ENCODE measurements around the gene COQ3.

Gene COQ3

DNA sequence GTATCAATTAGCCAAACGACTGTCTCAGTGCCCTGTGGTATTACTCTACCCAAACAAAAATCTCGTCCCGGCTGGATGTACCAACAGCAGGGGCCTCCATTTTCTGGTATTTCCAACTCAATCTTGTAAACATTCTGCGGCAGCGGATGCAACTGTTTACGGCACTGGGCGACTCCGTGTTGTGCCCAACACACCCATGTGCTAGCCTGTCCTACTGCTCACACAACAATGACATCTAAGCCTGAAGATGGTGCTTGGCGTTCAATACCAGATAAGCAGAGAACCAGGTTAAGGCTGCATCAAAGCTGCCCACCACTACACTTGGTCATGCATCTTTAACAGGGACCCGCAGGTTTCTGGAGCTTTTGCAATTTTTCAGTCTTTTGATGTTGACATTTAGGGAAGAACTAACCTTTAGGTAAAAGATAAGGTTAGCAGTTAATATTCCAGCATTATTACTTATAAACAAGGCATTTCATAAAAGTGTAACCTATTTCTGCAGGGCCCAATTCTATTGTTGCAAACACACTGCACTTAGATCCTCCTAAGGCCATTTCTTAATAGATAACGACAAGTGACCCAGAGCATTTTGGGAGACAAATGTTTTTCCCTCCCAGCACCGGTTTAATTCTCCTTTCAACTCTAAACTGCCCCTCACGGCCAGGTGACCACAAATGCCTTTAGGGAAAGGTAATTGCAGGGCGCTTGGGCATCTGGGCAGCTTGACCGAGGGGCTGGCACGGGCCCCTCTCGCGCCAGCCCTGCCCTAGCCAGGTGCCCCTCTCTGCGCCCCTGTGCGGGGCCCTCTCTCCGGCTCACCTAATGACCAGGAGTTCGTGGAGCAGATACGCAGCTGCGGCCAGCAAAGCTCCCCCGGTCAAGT, 45.5 kb downstream of the COQ3 start:
- peak overlapping the region; percentile 59 for H3K4me3 ChIP-seq (ENCODE audit: low read length)
- TF ChIP-seq, protein P1, sequence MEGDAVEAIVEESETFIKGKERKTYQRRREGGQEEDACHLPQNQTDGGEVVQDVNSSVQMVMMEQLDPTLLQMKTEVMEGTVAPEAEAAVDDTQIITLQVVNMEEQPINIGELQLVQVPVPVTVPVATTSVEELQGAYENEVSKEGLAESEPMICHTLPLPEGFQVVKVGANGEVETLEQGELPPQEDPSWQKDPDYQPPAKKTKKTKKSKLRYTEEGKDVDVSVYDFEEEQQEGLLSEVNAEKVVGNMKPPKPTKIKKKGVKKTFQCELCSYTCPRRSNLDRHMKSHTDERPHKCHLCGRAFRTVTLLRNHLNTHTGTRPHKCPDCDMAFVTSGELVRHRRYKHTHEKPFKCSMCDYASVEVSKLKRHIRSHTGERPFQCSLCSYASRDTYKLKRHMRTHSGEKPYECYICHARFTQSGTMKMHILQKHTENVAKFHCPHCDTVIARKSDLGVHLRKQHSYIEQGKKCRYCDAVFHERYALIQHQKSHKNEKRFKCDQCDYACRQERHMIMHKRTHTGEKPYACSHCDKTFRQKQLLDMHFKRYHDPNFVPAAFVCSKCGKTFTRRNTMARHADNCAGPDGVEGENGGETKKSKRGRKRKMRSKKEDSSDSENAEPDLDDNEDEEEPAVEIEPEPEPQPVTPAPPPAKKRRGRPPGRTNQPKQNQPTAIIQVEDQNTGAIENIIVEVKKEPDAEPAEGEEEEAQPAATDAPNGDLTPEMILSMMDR (IDR thresholded peaks at IDR 0.05; ENCODE audit: insufficient read depth, low read depth, low read length, missing control alignments), result no peak
- no peak for DNase-seq (ENCODE audit: low read depth)

- TF ChIP-seq, protein P1 (IDR thresholded peaks at IDR 0.05; ENCODE audit: insufficient read depth, low read depth, low read length, missing control alignments), result no peak
- H3K4me3 ChIP-seq (ENCODE audit: low read length), result no peak overlapping the region
- DNase-seq (ENCODE audit: low read depth), result no peak
Measured at GRCh38 chr6:99347804-99348203, 46.2 kb downstream of the COQ3 start.

GRCh38 chr6:99346595-99346994, 47.4 kb downstream of the COQ3 start:
- no peak for DNase-seq (ENCODE audit: low read depth)
- H3K4me3 ChIP-seq (ENCODE audit: low read length), result no peak overlapping the region
- TF ChIP-seq, protein P1 (IDR thresholded peaks at IDR 0.05; ENCODE audit: insufficient read depth, low read depth, low read length, missing control alignments), result no peak

DNA sequence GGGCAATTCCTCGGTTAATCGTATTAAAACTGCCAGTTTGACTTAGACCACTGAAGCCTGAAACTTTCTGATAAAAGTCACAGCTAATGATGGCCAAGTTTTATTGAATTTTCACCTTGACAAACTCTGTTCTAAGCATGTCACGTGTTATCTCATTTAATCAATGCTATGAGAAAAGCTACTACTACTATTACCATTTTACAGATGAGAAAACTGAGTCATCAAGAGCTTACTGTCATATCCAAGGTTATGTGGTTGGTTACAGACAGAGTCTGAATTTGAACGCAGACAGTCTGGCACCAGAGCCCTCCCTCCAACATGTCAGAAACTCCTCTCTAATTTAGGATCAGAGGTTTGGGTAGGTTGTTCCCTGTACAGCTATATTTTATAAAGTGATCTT, 48.8 kb downstream of the COQ3 start:
- DNase-seq (ENCODE audit: low read depth), result no peak
- no peak overlapping the region for H3K4me3 ChIP-seq (ENCODE audit: low read length)
- TF ChIP-seq, protein P1 (IDR thresholded peaks at IDR 0.05; ENCODE audit: insufficient read depth, low read depth, low read length, missing control alignments), result no peak

DNA sequence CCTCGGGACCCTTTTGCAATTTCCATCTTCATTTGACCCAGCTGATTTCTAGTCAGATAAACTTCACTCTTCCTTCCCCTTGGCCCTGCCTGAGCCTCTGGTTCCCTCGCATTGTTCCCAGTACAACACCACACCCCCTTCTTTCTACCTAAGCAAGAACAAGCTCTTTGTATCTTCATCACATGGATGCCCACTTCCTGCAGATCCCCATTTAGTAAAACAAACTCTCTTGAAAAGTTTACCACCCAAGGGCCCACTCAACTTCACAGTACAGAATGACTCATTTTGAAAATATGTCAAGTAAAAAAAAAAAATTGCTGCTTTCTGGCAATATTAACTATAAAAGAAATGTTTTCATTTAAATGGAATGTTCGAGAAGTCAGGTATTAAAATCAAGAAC, 49.7 kb downstream of the COQ3 start:
- H3K4me3 ChIP-seq (ENCODE audit: low read length), result no peak overlapping the region
- DNase-seq (ENCODE audit: low read depth), result no peak
- TF ChIP-seq, protein P1 (IDR thresholded peaks at IDR 0.05; ENCODE audit: insufficient read depth, low read depth, low read length, missing control alignments), result no peak

- DNase-seq (ENCODE audit: low read depth), result peak; percentile 16
- TF ChIP-seq, protein P1 (IDR thresholded peaks at IDR 0.05; ENCODE audit: insufficient read depth, low read depth, low read length, missing control alignments), result no peak
- no peak overlapping the region for H3K4me3 ChIP-seq (ENCODE audit: low read length)
Measured at GRCh38 chr6:99341862-99342455, 52.0 kb downstream of the COQ3 start.
